HG02852 (cell line): ENCODE results near the gene RAC2.

Experiments used
- ATAC-seq: cut with Tn5 transposase; IDR thresholded peaks from one replicate; pipeline ENCODE4 v1.9.1; 2021; ENCODE audit warnings: mild to moderate bottlenecking, moderate library complexity; ENCODE audit not compliant: unreplicated experiment

RAC2 gene

DNA sequence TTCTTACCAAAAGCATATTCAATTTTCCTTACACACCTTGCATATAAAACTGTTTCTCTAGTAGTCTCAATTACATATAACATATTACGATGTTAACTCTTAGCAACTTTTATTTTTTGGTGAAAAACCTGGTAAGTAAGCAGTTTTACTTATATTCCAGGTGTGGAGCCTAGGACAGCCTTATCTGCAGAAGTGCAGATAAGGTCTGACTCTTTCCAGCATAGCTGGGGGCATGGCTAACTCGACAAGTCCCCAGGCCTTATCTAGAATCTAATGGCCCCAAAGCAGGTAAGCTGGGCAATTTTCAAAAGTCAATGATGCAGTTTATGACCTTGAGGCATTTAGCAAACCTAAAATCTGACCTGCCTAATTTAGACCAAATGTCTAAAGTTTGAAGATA is 51.9 kb downstream of the RAC2 start:
- ATAC-seq: no peak

DNA sequence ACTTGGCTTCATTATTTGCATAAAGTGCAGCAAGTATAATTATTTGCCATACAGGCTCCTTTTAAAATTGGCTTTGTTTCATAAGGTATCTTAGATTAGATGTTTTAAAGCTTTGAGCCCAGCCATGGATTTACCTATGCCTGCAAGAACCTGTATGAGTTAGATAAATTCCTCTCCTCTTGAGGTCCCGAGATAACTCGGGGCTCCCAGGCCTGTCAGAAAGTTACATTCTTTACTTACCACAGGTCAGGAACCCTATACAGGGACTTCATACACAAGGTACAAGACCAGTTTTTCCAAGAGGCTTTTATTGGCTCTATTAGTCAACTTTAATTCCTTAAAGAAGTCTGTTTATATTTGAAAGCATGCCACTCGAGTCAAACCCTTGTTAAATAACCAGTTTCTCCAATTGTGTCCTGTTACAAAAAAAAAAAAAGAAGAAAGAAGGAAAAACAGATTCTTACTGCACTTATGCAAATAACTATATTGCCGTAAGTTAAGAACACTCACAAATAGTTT is 53.7 kb downstream of the RAC2 start:
- ATAC-seq: no peak

GRCh38 chr22:37188901-37189466 is 55.1 kb downstream of the RAC2 start:
- ATAC-seq: no peak

- no peak for ATAC-seq
Observed at GRCh38 chr22:37187891-37188761, 55.9 kb downstream of the RAC2 start, which contains the start of gene C1QTNF6. Gene C1QTNF6 (minus strand): TSS chr22:37188247. CDS start chr22:37188213, 34 bp downstream.

DNA sequence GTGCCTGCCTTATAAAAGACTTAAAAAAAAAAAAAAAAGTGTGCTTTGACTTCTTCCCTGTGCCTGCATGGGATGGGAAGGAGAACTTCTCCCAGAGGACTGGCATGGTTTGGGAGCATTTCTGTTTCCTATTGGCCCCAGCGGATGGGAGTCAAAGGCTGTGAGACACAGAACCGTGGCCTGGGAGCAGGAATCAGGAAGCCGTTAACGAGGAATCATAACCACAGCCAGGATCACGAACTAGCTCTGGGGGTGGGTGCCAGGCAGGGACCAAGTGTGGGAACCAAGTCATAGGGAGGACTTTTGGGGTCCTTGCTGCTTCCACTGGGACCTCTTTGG is 56.5 kb downstream of the RAC2 start:
- no peak for ATAC-seq

DNA sequence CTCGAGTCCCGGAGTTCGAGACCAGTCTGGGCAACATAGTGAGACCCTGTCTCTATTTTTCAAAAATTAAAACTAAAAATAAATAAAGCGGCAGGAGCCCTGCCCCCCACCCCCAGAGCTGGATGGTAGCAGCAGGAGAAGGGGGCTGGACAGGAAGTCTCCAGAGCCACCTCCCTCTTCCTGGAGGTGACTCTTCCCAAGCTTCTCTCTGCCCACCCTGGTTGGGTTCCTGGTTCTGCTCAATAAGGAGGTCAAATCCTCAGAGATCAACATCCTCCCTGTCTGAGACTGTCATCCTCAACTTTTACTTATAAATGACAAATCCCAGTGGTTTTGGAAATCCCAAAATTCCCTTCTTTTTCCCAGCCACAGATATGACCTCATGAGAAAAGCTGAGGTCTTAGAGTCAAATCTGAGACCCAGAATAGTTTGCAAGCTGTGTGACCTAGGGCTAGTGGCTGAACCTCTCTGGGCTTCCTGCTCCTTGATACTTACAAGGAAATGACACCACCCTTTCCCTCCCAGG is 57.0 kb downstream of the RAC2 start:
- ATAC-seq: no peak

- ATAC-seq: no peak
Observed at GRCh38 chr22:37186228-37186996, 57.7 kb downstream of the RAC2 start.

DNA sequence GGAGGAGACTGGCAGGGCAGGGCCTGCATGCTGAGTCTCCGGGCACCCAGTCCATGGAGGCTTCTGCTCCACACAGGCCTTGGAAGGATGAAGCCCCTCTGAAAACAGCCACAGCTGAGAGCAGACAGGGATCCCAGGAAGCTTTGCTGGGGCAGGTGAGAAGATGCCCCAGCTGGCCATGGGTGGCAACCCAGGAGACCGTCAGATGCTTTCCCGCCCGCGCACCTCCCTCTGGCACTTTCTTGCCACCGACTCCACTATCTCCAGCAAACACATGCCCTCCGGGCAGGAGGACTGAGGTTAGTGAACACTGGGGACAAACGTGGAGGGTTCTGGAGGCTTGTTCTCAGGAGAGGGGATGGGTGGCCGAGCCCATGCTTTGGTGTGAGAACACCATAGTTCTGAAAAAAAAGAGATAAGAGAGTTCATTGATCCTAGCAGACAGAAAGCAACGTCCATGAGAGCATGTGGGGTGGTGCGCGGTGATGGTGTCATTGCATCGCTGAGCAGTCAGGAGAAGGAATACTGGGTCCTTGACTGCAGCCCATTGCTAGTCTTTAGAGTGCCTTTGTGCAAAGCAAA is 58.3 kb downstream of the RAC2 start:
- ATAC-seq: no peak

DNA sequence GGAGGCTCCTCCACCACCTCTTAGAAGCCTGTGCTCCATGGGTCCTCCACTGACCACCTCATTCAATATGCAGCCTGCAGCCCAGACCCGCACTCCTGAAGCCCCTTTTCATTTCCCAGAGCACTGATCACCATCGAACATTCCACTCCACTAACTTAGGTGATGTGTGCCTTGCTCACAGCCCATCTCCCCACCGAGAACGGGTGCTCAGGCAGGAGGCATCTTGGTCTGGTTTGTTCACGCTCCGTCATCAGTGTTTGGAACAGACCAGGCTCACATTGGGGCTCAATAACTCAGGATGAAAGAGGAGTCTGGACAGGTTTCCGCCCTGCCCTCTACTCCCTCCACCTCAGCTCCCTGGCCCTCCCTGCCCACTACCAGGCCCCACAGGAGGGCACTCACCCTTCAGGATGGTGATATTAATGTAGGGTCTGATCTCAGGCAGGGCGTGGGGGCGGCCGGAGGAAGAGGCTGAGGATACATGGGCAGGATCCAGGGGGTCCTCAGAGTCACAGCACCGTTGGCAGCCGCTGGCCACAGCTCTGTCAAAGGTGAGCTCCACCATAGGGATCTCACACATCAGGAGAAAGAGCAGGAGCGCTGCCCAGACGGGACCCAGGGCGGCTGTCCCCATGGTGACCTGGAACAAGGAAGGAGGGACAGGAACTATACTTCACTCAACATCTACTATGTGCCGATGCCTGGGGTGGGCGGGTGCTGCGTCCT is 59.1 kb downstream of the RAC2 start:
- no peak for ATAC-seq

DNA sequence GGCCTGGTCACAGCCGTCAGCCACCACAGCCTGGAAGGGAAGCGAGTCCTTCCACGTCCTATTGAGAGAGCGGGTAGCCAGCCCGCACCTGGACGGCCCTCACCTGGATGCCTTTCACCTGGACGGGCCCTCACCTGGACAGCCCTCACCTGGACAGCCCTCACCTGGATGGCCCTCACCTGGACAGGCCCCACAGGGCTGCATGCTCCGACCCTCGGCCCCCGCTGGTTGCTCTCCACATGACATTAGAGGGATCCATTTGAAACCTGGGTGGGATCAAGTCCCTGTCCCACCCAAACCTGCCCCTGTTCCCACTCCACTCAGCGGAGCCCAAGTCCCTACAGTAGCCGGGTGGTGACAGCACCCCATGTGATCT is 59.7 kb downstream of the RAC2 start:
- no peak for ATAC-seq

DNA sequence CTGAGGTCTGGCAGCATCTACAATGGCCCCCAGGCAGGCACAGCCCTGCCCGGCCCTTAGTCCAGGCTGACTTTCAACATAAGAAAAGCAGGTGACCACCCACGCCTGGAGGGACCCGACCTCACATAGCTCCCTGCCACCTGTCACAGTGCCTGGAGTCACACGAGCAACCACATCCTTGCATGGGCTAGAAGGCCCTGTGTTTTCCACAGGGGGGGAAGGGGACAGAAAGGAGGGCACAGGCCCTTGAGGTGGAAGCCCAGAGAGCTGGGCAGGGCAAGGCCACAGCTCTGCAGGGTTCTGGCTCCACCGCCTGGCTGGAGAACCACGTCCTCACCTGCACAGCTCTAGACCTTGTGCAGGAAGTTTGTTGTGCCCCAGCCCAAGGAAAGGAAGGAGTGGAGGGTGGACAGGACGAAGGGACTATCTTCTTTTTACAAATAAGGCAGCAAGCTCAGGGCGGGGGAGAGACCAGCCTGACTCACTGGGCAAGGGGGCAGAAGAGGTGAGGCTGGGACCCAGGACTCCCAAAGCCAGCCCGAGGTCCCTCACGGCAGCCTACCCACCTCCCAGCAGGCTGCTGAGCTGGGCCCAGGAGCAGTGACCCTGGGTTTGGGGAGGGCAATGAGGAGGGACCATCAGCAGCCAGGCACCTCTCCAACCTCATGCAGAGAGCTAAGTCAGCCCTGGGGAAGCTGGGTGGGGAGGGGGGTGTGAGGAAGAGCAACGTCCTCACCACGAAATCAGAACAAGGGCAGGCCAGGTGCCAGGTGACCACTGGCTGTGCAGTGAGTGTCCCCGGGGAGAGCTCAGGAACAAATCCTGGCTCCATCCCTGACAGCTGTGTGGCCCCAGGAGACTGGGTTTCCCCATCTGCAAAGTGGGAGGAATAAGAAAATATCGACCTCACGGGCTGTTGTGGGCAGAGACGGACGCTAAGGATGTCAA is 60.4 kb downstream of the RAC2 start:
- no peak for ATAC-seq

GRCh38 chr22:37182949-37183245 is 61.2 kb downstream of the RAC2 start:
- ATAC-seq: no peak

DNA sequence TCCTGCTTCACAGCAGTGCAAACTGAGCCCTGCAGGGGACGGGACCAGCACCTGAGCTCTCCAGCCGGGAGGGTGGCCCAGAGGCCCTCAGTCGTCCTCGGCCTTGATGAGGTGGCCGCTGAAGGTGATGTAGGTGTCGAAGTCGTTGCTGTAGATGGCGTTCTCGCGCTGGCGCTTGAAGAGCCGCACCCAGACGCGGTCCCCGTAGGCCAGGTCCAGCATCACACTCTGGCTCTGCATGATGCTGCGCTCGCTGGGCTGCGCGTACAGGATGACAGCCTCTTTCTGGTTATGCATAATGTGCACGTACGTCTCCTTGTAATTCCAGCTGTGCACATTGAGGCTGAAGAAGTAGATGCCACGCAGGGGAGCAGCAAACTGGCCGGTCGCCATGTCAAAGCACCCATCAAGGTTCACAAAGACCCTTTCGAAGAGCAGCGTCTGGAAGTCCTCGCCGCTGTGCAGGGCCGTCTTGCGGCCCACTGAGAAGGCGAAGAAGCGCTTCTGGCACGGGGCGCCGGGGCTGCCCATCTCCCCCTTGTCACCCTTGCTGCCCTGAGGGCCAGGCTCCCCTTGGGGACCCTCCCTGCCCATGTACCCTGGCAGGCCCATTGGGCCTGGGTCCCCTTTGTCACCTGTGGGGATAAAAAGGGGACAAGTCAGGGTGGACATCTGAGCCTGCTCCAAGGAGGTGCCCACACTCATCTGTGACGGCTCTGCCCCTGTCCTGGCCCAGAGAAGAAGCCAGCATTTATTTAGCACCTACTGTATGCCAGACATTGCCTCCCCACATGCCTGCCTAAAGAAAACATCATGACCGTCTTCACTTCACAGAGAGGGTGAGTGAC is 61.7 kb downstream of the RAC2 start:
- ATAC-seq: no peak

GRCh38 chr22:37181681-37182080 is 62.4 kb downstream of the RAC2 start:
- ATAC-seq: no peak

DNA sequence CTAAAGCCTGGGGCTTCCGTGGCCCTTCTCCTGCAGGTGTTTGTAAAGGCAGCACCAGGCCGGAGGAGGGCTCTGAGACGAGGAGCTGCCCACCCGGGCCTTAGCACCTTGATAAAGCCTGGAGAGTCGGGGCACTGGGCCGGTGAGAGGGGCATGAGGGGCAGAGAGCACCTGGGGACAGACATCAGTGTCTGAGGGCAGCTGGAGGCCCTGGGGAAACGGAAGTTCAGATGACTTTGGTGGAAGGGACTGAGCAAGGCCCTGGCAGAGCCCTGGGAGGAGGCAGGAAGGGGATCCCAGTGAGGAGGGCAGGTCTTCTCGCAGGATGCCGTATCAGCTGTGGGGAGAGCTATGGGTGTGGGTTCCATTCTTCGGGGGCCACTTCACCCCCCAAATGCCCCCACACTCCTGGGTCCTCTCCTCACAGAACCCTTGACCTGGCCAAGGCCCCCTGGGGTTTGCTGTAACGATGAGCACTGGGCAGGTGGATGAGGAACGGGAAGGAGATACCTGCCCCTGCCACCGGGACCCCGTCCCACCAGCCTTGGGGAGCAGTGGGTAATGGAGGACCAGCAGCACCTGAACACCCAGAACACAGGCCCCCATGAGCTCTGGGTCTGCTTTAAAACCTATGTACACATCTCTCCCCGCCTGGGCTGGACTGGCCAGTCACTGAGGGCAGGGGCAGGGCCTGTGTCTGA is 63.4 kb downstream of the RAC2 start:
- no peak for ATAC-seq

GRCh38 chr22:37179622-37180420 is 64.2 kb downstream of the RAC2 start:
- no peak for ATAC-seq

GRCh38 chr22:37179126-37179470 is 65.0 kb downstream of the RAC2 start:
- ATAC-seq: no peak
